SHP77 (cell line): ENCODE results near the gene GREM1.

Experiments
- DNase-seq, 2 experiments: peaks; one replicate each; lab custom pipeline; 2025; lab: John Stamatoyannopoulos, UW

Gene GREM1

DNA sequence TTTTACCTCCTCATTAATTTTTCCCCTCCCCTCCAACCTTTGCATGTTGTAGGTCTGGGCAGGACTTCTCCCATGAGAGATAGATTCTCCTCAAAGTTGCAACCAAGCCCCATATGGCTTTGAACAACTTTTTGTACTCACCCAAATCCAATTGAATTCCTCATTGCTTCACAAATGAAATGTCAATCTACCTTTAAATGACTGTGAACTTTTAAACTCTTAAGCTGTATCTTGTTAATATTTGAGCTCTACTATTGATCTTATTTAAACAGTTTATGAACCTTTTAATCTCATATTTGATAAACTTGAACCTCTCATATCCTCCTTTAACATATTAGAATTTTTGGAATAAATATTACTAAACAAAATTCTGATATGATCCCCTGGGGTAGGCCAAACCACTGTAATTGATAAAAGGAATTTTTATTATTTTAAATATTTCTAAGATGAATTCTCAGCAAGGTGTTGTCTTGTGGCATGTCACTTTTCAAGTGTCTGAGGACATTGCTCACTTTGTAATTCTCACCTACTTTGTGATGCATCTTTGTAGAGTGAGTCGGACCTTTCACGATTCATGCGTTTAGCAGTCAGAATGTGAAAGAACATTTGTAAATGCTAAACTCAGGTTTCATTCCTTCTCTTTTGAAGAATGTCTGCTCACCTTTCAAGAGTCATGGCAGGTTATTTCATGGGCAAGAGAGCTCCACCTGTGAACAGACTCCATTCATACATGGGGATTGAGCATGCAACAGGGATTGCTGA, 23.4 kb upstream of the GREM1 start:
- DNase-seq = no peak

DNA sequence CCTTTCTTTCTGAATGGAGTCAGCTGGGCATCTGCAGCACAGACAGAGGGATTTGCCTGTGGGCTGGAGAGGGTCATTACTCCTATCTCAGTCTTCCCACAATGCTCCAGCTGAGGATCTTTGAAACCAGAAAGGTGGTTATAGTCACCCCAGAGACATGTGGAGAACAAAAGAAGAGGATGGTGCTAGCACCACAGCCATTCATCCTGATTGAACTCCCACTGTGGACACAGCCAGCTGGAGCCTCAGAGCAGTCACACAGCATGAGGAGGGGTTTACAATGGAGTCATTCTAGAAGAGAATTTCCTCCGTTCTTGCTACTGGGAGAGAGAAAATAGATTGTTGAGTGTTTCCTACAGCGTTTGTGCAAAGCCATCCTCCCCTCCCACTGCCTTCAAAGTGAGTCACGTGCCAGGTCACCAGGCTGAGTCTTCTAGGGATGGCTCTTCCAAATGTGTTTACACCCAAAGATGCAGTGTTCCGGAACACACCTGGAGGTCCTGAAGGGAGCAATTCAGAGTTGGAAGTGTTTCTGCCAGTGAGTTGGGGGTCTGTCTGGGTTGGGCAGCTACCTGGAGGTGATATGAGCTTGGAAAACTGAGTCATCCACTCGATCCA, 18.9 kb upstream of the GREM1 start:
- no peak for DNase-seq

DNA sequence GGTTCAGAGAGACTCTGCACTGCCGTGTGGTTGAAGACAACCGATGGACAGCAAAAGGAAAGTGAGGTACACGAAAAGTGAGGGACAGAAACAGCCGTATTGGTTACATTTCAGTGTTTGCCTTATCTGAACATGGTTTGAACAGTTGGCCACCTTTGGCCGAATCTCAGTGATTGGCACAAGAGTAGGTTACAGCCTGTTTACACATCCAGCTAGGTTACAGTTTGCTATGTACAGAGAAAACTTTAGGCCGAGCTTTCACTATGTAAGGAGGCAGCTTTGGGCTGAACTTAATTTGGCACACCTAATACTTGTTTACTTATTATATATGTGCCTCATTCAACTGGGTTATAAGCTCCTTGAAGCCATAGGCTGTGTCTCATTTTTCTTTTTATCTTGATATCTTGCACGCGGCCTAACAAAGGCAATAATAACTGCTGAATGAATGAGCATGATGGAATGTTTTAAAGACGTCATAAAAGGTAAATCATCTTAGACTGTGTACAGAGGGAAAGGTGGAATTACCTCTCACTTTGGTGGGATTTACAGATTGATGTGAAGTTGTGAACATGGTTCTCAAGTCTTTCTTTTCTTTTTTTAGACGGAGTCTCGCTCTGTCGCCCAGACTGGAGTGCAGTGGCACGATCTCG, 17.2 kb upstream of the GREM1 start:
- DNase-seq = no peak

DNA sequence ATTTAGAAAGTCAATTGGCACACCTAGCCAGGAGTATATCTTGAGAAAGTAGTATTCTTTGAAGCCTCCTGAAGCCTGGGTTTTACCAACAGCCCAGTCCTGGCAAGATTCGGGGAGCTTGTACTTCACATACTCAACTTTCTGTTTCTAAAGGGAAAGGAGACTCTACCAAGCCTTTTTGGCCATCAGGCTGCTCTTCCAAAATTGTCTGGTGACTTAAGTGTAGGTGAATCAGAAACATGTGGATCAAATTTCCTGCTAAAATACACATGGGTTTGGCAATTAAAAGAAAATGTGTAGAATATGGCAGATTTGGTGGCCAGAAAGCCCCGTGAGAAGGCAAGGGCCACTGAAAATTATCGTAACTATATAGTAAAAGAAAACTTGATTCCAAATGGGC, 15.9 kb upstream of the GREM1 start:
- no peak for DNase-seq

DNA sequence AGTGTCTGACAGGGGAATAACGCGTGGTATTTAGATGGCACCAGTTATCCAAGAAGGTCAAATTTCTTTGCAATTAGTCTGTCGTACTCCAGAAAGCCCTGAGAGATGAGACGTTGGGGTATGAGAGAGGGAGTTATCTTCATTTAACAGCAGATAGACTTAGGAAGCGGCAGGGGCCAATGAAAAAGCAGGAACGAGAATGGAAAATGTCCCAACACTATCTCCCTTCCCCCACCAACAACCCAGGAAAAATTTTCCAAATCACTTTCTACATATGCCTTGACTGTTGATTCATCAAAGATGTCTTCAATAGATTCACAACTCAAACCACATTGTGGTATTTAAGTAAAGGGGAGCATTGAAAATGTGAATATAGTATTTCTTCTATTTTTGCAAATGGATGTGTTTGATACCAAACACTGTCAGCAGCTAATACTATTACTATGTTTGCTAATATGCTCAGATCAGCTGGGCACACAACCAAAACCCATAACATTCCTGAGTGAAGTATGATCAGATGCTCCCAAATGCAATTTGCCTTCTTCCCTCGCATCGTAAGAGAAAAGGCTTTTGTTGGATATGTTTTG, 13.3 kb upstream of the GREM1 start:
- DNase-seq = no peak

DNA sequence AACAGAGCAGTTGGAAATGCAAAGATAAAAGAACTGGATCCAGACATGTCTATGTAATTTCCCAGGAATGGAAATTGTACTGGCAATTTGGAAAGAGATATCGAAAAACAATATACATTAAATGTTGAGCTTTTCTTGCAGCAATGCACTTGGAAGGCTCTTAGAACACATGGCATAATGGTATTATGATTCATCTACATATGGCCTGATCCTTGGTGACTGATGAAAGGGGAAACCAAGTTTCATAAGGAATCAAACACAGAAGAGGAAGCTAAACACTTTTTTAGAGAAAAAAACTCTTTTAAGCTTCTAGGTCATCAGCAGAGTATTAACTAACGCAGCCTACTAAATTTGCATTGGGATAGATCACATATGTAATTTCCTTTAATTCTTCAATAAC, 12.4 kb upstream of the GREM1 start:
- no peak for DNase-seq

DNA sequence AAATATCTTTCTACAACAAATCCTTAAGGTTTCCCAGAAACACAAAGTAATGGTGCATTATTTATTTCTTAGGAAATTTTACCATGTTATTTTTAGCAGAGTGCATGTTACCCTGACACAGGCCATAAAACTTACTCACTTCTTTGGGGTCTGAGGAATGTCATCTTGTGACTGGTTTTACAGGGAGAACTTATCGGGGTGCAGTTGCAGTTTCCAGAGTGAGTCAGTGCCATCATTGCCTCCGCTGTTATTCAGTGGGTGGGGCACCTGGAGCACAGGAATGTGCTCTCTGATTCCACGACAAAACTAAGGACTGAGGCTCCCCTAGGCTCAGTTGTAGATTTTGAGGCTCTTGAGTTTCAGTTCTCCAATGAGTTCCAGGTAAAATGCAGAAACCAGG, 11.1 kb upstream of the GREM1 start:
- no peak for DNase-seq

DNA sequence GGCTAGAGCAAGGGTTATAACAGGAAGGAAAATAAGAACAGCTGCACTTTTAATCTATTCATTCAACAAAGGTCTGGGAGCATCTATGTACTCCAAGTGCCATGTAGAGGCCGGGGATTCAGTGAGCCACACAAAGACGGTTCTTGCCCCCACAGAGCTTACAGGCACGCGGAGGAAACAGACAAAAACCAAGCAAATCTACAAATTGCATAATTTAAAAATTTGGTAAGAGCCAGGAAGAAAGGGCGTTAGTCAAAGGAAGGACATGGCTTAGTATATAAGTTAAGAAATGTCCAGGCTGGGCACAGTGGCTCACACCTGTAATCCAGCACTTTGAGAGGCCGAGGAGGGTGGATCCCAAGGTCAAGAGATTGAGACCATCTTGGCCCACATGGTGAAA, 10.4 kb upstream of the GREM1 start:
- DNase-seq = no peak

DNA sequence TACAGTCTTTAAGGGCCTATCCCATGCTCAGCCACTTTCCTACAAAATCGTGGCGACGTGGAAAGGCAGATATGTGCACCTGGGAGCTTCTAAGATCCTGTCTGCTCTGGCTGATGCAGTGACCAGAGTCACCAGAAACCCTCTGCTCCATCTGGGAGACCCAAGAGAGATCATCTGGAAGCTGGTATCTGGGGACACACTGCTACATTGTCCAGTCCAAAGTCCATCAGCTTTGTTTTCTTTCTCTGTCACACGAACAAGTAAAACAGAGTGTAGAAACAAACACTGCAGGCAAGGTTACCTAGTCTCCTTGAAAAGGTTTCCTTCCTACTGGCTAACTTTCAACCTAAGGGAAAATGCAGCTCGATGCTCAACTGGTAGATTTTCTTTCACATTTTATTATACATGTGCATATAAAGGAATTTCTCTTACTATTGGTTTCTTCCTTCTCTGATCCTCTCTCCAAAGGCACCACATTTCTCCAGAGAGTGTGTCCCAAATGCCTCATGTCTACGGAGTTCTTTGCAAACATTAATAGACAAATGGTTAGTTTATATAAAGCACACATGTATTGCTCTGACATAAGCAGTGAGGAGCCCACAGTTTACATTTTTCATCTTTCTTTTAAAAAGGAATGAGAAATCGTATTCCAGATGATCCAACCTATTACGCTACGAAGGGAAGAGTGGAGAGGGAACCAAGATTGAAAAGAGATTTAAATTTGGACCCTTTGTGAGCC, 8.3 kb upstream of the GREM1 start:
- no peak for DNase-seq

DNA sequence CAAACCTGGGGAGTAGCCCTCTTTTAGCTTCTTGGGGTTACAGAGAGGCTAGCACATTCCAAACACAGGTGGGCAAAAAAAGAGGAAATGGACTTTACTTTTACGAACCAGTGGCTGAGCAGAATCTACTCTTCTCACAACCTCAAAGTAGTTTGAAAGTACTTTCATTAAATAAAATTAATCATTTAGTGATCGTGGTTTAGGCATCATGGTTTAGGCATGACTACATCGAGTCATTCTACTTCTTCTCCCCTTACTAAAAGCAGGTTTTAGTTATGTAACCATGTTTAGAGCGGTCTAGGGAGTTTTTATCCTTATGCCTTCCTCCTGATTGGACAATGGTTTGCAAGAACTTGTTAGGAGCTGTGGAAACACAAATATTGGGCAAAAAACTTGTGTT, 2.5 kb upstream of the GREM1 start:
- DNase-seq = no peak

DNA sequence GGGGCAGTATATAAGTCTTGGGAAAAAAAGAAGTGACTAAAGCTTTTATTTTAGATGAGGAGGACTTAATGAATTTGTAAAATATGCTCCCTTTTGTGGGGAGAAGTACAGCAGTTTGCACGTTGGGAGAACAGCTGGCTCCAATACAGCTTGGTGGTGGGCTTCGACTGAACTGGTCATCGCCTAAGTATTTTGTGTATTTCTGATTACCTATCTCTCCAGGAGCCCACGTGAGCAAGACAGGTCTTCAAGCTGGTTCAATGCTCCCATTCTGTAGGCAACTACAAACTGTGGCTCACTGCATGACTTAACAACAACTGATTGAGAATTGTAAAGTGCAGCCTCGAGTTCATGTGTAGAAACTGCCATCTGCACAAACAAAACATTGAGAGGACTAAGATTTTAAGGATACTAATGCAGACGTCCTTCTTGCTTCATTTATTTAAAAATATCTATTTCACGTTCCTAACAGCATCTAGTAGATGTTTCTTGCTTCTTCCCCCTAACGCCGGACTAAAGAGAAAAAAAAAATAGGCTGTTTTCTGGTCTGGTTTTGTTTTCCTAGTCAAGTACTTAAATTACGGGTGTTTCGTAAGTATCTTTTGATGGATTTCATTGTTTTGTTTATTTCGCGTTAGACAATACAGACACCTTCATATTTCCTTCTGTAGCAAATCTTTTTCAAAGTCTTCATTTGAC, 1.4 kb upstream of the GREM1 start:
- DNase-seq = no peak

DNA sequence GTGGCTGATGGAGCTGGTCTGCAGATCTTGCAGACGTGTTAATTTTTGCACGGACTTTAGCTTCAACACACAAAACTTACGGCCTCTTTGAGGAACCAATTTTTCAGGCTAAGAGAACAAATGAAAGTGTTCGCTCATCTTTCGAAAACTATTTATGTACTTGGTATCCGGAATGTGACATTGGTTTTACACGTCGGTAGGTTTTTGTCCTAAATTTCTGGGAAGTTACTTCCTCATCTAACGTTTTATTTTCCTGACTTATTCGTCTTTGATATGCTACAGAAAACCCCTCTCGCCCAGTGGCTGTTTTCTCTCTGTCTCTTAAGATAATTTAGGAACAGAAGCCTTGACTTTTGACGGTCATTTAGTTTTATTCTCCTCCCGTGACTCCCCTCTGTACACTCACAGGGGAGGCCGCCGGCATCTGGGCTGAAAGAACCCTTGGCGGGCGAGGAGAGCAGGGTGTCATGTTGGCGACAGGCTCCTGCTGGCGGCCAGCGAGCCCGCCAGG, 834 bp upstream of the GREM1 start:
- no peak for DNase-seq

DNA sequence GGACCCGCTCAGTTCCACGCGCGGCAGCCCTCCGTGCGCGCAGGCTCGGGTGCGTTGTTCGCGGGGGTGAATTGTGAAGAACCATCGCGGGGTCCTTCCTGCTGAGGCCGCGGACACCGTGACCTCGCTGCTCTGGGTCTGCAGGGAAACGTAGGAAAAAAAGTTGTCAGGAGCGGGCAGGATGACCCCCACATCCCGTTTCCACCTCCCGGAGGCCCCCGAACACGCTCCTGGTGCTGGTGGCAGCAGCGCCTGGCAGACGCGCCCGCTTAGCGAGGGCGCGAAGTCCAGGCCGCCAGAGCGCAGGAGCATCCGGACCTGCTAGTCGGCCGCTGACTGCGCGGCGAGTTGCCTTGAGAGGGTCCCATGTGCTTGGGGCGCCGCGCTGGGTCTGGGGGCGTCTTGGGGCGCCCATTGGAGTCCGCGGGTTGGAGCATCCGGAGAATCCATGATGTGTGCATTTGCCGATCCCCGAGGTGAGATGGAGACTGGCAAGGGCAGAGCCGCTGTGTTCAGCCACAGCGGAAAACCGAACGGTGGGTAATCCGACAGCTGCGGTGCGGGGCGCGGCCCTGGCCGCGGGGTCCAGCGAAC, 520 bp downstream of the GREM1 start:
- no peak for DNase-seq

DNA sequence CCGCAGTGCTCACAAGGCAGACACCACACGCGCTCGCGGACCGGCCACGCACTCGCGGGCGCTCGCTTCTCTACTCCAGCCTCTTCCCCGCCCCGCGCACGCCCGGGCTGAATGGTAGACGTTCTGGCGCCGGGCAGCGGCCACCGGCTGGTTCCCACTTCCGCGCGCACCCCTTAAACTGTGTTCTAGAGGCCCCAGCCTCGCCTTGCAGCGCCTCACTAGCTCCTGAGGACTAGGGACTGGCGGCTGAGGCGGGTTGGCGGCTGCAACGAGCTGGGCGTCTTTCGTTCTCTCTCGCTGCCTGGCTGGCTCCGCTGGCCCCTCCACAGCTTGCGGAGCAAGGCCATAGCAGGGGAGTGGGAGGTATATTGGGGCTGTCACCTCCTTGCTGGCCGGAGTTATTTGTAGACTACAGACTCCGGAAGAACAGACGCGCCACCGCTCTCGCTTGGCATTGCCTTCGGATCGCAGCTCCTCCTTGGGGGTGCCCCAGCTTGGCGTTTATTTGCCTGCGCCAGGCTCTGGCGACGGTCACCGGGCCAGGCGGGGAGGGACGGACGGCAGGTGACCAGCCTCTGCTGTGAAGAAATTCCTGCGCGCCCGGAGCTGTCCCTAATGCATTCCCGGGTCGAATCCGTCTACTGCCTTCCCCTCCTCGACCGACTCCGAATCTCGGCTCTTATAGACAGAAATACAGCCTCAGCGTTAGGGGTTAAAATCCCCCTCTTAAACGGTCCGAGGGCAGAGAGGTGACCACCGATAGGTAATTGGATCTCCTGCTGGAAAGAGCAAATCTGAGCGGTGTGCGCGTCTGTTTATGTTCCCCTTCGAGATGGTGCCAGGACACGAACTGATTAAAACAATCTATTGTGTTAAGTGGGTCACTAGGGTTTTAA, 1.3 kb downstream of the GREM1 start:
- no peak for DNase-seq

DNA sequence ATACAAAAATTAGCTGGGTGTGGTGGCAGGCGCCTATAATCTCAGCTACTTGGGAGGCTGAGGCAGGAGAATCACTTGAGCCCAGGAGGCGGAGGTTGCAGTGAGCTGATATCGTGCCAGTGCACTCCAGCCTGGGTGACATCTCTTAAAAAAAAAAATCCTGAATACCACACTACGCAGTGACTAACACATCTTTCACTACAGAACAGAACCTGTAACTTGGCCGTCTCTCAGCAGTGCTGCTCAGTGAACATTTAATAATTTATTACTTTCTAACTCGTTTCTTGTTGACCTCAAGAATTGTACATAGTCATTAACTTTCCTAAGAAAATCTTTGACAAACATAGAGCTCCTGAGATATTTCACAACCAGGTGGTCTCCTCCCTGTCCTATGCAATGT, 3.8 kb downstream of the GREM1 start:
- no peak for DNase-seq

DNA sequence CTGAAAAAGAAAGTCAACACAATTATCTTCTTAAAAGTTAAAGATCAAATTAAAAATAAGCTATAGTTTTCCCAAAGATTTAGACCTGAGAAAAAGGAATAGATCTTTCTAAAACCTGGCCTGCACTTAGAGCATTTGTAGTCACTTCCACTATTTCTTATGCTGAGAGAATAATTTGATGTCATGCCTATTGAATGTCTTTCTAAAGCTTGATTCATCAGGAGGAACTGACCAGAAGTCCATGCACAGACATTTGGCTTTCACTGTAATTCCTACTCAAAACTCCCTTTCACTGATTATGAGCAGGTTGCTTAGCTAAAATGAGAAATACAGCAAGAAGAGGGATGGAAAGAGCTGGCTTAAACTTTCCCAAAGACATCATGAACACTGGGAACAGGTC, 4.3 kb downstream of the GREM1 start:
- DNase-seq = no peak

DNA sequence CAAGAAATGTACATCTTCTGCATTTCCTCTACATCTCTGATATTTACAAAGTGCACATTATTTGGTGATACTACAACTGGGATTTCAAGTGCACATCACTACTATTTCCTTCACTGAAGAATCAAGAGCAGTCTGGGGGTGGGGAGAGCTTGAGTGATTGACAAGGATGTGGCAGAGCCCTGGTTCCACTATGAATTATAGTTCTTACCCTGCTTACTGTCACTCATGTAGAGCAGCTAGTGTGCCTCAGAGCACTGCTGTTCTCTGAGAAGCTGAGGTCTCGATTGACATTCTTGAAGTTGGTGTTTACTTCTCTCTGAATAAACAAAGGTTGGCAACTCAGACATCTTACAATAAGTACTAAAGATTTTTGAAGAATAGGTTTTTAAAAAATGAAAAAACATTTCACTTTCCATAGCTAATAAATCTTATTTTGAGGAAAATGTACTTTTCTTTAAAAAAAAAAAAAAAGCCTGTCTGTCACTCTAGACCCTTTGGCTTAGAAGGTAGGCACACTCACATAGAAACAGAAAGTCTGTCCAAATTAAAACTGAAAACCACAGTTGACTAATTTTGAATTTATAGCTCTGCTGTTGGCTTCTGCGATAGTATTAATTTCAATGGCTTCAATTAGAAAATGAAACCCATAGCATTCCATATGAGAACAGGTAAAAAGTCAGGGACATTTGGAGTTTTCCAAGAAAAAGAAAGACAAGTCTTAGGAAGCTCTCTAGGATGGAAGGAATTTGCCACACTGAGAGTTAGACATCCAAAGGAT, 5.6 kb downstream of the GREM1 start:
- no peak for DNase-seq

DNA sequence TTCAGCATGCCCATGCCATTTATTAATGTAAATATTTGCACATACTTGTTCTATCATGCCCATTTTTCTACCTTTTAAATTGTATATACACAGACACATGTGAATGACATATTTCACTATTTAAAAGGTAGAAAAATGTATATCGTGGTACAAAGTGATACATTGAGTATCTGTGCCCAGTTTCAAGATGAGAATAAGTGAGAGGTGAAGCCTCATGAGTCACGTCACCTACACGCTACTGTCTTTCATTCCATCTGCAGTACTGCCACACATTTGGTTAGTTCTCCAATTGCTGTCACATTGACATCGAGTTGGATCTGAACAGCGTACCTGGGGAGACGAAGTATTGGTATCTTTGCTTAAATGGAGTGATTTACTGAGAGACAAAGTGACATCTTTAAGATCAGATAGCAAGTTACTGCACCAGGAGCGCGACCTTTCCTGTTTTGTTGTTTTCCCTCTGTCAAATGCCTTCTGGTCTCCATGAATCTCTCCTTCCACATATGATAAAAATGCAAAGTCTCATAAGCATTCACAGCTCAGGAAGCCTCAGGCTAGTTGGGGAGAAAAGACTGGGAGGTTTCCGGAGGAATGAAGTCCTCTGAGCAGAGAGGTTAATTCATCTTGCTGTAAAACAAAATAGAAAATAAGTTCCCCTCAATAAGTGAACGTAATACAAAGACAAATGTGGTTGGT, 12.0 kb downstream of the GREM1 start:
- DNase-seq = no peak
